GM18873 (cell line): ENCODE measurements around the gene SYP.
"Not testable (repeated sequence)": the region's sequence is repeated elsewhere in the genome, so short reads cannot be mapped to it uniquely, and the experiment has no call there.

ENCODE experiments used
- ATAC-seq: cut with Tn5 transposase; IDR thresholded peaks from one replicate; pipeline ENCODE4 v1.9.1; 2021; ENCODE audit warnings: mild to moderate bottlenecking, moderate library complexity, moderate number of reproducible peaks; ENCODE audit not compliant: unreplicated experiment, low FRiP score

Gene SYP

GRCh38 chrX:49191574-49192011 lies 8.4 kb downstream of the SYP start:
- ATAC-seq: no peak

- peak; percentile 88 for ATAC-seq
These were observed 9.0 kb downstream of the SYP start for GRCh38 chrX:49190821-49191573.

GRCh38 chrX:49189606-49190005 lies 10.4 kb downstream of the SYP start:
- ATAC-seq: no peak

GRCh38 chrX:49188468-49189076 lies 11.4 kb downstream of the SYP start:
- no peak for ATAC-seq

GRCh38 chrX:49187526-49187925 lies 12.5 kb downstream of the SYP start:
- ATAC-seq: no peak

GRCh38 chrX:49187028-49187394 lies 13.0 kb downstream of the SYP start:
- no peak for ATAC-seq

- ATAC-seq: no peak
These were observed 13.6 kb downstream of the SYP start, which contains the start of gene PRICKLE3 for GRCh38 chrX:49186125-49187027. TSS of gene PRICKLE3 (minus strand) at chrX:49186373. CDS start at chrX:49186297, 76 bp downstream.

GRCh38 chrX:49184294-49185281 lies 15.4 kb downstream of the SYP start:
- ATAC-seq: no peak

- no peak for ATAC-seq
These were observed 16.2 kb downstream of the SYP start for GRCh38 chrX:49183701-49184281.

- no peak for ATAC-seq
These were observed 20.6 kb downstream of the SYP start for GRCh38 chrX:49179358-49179757.

GRCh38 chrX:49178537-49178936 lies 21.5 kb downstream of the SYP start:
- no peak for ATAC-seq

- ATAC-seq: no peak
These were observed 22.0 kb downstream of the SYP start for GRCh38 chrX:49177873-49178480.

- ATAC-seq: no peak
These were observed 22.6 kb downstream of the SYP start for GRCh38 chrX:49177338-49177833.

- ATAC-seq: no peak
These were observed 23.3 kb downstream of the SYP start for GRCh38 chrX:49176421-49177326.

GRCh38 chrX:49175435-49176274 lies 24.3 kb downstream of the SYP start:
- ATAC-seq: no peak

GRCh38 chrX:49174723-49175122 lies 25.3 kb downstream of the SYP start:
- no peak for ATAC-seq

- not testable (repeated sequence) for ATAC-seq
These were observed 26.4 kb downstream of the SYP start for GRCh38 chrX:49173544-49173943.
